ENCODE measurements around the gene OXNAD1.

OXNAD1 gene

DNA sequence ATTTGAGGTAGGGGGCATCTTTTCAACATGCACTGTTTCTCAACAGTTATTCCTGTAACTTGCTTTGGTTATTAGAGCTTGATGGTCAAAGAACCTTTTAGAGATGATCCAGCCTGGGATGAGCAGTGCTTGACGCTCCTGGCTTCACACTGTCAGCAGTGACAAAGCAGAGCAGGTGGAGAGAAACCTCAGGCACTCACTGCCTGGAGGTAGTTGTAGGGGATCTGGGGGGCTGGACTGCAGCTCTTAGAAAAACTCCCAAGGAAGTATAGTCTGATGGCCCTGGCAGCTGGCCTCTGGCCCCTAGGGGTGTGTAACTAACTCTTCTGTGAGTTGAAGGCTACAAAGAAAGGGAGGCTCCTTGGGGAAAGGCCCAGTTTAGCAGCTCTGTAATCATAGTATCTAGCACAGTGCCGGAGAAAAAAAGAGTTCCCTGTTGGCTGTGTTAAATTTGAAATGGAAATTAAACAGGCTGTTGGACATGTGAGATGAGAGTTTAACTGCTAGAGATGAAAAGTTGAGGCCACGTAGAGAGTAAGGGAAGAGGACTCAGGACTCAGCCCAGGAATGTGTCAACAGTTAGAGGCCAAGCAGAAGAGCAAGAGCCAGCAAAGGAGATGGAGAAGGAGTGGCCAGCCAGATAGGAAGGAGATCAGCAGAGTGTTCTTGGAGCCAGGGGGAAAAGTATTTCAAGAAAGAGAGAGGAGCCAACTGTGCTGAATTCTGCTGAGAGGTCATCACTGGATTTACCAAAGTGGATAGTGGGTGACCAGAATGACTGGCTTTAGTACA lies 14.2 kb downstream of the OXNAD1 start:
- DNase-seq (ENCODE audit: low spot score): no peak

DNA sequence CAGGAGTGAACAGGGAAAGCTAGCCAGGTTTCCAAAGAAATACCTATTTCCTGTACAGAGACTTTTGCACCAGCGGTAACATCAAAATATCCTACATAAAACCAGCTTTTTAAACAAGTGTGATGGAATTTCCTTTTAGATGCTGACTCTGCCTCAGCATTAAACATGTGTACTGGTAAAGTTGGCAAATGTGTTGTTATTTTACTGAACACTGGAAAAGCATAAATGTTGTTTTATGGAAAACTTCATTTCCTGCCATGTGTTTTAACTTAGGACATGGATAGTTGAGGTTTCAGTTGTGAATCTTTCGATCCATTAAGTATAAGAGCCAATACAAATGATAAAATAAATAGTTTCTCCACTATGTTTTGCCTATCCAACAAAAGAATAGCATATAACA lies 15.7 kb downstream of the OXNAD1 start:
- DNase-seq (ENCODE audit: low spot score): no peak

DNA sequence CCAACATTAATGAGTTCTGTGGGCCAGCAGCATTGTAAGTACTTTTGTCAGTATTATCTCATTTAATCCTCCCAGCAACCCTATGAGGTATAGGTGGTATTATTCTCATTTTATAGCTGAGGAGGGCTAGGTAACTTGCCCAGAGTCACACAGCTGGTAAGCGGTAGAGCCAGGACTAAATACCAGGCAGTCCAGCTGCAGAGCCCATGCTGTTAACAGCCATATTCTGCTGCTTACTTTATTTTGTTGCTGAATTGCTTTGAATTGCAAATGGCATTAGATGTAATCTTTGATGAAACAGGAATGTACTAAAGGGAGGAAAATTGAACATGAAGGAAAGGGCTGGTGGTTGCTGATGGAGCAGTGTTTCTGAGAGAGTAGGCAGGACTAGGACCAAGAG lies 19.6 kb downstream of the OXNAD1 start:
- DNase-seq (ENCODE audit: low spot score): no peak

DNA sequence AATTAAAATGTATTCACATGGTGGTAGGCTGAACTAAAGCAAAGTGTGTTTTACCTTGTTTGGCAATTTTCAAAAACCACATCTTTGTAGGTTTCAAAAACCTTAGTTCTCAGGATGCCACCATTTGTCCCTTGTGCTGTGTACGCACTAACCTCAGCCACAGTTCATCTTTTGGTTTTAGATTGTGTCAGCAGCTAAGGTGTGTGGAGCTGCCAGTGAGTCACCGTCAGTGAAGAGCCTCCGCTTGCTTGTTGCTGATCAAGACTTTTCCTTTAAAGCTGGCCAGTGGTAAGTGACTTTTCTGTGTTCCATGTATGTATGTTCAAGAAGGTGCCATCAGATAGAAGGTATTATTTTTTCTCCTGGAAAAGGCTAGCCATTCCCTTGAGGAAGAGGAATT lies 21.1 kb downstream of the OXNAD1 start:
- no peak for DNase-seq (ENCODE audit: low spot score)

DNA sequence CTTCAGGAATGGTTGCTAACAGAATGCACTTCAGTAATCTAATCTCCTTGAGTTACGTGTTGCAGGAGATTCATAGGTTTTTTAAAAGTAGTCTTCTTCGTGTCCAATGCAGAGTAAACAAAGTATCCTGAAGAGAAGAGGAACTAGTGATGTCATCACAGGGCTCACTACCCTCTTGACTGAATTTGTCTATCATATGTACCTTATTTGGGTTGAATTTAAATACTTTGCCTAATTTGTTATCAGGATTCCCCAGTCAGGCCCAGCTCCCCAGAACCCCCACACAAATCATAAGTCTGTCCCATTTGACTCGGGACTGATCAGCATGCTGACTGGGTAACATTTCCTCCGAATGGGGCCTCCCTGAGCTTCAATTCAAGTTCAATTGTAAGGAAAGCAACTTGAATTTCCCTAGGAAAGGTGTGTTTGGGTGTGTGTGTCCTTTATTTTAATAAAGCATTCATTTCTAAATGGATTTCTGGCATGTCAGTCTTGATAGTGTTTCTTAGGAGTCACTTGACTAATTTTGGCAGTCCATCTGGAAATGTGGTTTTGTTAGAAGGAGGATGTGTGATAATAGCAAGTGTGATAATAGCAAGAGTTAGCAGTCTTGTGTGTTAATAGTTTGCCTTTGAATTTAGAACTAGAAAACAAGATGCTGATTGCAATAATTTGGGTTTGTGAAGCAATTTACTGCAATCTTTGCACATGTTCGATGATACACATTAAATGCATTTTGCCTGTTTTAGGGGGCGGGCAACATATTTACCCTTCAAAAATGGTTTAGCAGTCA lies 21.9 kb downstream of the OXNAD1 start:
- DNase-seq (ENCODE audit: low spot score): no peak

DNA sequence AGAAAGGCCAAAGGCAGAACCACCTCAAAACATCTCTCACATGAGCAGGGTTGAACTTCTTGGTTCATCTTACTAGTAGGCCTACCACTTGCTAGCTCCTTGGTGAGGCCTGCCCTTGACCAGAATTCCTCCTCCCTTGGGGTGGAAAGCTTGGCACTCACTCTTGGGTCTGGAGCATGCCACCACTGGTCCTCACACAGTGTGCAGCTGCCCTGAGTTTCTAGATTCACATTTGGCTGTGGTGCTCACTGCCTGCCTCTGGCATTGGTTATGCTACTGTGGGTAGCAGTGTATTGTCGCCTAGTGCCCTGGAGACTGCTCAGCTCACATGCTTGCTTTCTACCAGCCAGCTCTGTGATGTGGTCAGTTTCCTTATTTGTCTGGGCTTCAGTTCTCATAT lies 23.7 kb downstream of the OXNAD1 start:
- no peak for DNase-seq (ENCODE audit: low spot score)

DNA sequence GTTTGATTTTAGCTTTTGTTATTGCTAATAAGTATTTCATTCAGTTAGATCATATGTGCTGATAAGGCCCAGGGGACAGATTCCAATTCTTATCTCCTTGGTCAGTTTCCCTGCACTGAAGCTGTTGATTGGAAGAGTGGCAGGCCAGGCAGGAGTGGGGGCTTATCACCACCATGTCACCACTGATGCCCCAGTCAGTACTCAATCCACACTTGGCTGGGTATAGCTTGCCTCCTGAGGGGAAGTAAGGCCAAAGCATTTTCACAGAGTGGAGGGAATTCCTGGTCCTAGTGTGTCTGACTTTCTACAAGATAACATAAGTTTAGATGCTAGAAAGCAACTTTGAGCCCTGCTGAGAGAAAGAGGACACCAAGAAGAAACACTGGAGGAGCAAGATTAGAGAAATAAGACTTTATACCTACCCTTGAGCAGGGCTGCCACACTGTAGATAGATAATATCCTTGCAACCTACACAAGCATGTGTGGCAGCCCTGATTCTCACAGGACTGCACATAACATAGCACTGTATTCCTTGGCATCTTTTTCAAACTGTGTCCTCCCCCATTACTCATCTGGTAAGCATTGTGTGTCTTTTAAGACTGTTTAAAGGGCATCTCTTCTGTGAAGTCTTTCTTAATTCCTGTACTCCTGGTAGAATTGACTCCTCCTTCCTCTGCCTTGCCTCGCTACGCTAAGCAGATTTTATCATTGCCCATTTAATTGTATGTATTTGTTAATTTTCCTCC lies 24.3 kb downstream of the OXNAD1 start:
- no peak for DNase-seq (ENCODE audit: low spot score)

DNA sequence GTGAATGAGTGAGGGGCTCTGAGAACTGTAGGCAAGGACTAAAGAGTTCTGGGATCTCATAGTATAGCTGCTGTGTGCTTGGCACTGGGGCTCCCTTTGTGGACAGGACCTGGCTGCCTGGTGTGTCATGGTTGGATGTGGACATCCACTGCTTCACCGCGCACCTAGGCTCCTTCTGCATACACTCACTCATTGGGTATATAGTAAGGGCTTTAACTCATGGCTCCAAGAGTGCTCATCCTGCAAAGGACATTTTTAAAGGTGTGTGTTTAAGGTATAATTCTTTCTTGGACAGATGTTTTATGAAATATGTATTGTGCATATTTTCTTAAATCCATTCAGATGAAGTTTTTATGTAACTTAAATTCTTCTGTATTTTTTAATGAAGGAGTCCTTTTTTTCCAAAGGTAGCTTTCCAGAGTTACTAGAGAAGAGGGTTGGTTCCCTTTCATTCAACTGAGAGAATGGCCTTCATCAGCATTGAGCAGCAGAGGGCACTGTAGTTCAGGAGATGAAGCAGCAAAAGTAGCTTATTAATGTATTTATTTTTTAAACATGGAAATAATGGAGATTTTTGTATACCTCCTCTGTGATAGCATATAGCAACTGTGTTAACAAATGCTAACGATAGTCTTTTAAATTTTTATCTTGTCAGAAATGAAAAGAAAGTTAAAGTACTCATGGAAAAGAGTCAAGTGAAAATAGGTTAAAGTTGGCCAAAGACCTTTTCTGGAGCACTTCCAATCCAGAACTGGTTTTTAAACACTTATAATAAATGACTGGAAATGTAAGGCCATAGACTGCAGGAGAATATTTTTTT lies 25.2 kb downstream of the OXNAD1 start:
- DNase-seq (ENCODE audit: low spot score): peak; percentile 67

DNA sequence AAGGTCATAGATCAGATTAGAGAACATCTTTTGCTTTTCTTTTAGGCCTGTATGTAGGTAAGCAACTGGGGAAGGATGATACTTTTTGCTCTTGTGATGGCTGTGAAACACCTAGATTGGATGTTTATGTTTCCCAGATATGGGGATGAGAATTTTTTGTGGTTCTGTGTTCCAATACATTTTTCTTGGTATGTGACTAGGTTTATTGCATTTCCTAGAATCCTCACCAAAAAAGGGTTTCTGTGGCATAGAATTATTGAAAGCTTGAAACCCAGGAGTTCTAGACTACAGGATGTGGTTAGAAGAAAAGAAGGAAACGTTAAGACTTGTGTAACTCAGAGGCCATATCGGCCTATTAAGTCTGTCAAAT lies 25.8 kb downstream of the OXNAD1 start:
- no peak for DNase-seq (ENCODE audit: low spot score)

DNA sequence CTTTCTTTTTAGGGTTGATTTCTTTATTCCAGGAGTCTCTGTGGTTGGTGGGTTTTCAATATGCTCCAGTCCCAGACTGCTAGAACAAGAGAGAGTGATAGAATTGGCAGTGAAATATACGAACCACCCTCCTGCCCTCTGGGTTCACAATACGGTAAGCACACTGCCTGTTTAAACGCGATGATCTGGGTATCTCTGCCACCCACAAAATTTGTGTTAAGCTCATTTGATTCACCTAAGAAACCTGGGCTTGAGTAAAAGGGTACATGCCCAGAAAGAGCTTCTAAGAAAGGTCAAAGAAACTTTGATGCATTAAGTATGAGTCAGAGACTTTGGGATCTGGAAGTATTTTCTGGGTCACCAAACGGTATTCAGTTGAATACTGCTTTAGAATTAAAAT lies 29.8 kb downstream of the OXNAD1 start:
- DNase-seq (ENCODE audit: low spot score): no peak

DNA sequence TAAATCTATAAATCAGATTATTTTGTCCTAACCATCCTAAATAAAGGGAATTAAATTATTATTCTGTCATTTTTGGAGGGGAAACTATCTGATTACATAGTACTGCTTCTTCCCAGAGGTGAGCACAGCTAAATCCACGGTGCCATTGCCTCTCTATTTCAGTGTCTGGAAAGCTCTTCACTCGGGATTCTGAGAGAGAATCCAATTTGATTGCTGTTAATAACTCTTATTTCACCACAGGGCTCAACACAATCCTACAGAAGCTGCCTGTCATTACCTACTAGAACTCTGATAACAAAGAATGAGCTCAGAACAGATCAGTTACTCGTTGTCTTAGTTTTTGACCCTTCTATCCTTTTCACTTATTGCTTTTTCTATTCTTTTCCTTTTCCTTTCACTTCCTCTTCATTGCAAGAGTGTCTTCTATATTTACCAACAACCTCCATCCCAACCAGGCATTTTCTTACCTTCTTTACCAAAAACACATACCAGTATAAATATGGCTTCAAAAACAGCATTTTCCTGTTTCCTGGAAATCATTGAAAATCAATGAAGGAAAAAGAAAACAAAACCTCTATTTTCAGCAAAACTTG lies 30.4 kb downstream of the OXNAD1 start:
- DNase-seq (ENCODE audit: low spot score): no peak

DNA sequence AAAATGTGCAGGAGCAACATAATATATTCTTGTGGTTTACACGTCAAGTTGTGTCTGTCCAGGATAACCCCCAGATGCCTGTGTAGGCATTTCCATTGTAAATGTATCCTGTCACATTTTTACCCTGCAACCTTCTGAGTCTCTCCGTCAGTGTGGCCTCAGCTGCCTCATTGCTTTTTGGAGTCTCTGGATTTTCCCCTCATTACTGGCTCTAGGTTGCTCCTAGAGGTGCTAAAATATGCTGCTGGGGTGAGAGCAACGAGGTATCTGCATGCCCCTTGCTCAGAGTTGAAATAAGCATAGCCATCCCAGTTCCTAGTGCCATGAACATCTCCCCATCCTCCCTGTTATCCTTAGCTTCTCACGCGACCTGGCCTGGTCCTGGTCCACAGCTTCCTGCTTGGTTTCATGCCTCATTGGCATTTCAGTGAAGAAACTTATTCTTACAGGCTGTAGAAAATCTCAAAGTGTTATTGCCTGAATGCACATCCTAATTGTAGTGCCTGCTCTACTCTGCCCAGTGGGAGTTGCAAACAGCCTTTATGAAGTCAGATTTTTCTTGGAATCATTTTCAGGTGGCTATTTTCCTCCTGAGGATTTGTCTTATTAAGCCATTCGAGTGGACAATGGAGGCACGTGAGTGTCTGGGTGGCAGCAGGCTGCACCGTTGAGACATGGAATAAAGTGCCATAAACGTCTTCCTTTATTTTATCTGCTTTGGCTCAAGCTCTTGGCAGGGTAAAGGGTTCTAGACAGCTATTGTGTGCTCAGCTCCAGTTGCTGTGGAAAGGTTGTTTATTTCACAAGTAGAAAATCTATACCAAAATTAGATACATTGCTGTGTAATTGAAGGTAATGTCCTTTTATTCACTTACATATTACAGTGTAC lies 33.2 kb downstream of the OXNAD1 start:
- DNase-seq (ENCODE audit: low spot score): no peak

DNA sequence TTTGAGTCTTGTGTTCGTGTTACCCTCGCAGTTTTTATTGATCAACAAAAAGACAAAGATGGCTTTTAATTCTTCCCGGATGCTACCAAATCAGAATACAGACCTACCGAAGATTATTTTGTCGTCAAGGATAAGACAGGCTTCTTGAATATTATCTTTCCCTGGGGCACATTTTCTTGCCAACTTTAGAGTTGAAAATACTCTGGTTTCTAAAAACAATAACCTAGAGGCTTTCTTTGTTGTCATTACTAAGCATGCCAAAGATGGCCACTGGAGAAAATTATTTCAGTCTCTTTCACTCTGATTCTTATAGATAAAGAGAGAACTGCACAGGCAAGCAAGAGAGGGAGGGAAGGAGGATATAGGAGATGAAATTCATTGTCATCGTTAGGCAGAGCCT lies 33.9 kb downstream of the OXNAD1 start:
- DNase-seq (ENCODE audit: low spot score): no peak

DNA sequence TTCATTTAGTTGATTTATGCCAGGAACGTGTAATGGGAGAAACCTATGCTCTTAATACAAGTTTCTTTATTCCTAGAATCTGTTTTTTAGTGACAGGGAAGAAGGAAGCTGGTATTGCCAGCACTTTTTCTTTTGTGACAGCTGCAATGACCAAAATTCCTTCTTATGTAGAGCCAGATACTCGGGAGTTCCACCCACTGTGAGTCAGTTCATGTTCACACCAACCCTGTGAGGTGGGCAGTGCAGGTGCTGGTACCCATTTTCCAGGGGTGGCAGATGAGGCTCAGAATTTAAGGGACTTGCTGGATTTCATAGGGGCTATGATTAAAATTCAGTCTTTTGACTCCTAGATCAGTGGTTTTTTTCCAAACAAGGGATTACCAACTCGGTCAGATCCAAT lies 34.7 kb downstream of the OXNAD1 start:
- DNase-seq (ENCODE audit: low spot score): no peak

DNA sequence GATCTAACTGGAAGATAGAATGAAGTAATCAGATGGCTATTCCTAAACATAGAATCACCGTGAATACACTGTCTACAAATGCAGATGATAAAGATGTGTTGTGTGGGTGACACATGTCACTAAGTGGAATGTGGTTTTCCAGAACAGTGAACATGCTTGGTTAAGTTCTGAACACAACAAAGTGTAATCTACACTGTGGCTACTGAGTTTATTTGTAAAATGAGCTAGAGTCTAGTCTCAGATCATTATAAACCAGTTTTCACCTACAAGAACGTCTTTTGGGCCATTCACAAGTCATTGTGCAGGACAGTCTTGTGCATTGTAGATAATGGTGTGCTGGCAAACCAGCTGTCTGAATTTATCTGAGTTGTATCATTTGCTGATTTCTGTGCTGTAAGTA lies 35.3 kb downstream of the OXNAD1 start:
- DNase-seq (ENCODE audit: low spot score): no peak

DNA sequence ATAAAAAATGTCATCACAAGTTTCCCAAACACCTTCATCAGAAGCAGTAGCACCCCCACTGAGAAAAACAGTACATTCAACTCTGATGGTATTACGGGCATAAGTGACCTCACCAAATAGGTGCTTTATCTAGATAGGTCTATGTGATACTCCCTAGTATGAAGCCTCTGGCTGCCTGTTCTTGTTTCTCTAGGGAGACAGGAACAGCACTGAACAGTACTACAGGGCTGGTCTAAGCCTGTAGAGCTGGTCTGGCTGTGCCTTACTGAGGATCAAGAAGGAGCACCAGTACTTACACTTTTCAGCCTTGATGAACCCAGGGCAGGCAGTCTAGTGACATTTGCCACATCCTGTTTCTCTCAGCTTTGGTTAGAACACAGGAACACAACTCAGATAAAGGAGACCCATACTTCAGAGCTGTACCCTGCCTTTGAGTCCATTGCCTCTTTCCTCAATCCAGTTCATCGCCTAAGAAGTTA lies 35.9 kb downstream of the OXNAD1 start:
- DNase-seq (ENCODE audit: low spot score): no peak

DNA sequence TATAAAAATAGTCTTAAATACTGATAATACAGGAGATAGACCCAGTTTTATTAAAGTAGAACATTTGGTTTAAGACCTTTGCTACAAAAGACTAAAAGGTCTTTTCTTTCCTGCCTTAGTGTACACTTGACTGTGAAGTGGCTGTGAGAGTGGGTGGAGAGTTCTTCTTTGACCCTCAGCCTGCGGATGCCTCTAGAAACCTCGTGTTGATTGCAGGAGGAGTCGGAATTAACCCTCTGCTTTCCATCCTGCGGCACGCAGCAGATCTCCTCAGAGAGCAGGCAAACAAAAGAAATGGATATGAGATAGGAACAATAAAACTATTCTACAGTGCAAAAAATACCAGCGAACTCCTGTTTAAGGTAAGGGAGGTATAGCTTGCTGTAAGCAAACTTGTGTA lies 36.5 kb downstream of the OXNAD1 start:
- DNase-seq (ENCODE audit: low spot score): no peak

DNA sequence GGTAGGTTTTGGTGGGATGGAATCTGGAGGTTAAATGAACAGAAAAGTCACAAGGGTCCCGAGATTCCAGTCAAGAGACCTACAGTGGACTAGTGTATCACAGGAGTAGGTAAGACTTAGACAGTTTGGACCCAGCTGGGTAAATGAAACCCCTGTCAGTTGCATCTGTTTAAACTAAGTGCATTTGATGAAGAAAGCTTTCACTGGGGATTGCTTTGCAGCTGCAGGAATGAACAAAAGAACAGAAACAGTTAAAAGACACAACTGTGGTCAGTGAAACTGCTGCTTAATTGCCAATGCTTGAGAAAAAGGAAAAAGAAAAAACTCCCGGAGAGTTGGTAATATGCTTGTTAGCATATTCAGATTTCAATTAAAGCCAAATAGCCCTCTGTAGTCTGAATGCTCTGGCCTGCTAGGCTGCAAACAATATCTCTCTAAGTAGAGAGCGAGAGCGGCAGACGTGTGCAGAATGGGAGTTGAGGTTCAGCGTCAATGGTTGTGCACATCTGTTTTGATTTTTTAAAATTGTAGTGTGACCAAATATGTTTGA lies 37.1 kb downstream of the OXNAD1 start:
- peak; percentile 36 for DNase-seq (ENCODE audit: low spot score)

DNA sequence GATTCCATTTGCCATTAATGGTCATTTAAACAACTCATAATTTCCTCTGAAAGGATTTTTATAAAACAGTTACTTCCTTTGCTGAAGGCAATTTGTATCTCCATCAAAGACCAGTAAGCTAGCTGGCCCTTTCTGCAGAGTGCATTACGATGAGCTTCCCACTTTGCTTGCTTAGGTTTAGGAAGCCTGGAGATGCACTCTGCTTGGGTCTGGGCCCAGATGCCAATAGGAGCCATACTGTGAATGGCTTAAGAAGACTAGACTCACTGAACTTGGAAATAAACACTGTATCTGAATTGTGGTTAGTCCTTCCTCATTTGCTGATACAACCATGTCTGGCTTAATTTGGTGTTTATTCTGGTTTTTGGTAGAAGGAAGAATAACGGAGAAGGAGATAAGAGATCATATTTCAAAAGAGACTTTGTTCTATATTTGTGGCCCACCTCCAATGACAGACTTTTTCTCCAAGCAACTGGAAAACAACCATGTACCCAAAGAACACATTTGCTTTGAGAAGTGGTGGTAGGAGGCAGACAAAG lies 38.1 kb downstream of the OXNAD1 start:
- DNase-seq (ENCODE audit: low spot score): no peak

Measured in pons (tissue), 1 donor.